Measurements from ENCODE around the gene WDR70.
"Not testable (repeated sequence)": the region's sequence is repeated elsewhere in the genome, so short reads cannot be mapped to it uniquely, and the experiment has no call there.

WDR70 gene

DNA sequence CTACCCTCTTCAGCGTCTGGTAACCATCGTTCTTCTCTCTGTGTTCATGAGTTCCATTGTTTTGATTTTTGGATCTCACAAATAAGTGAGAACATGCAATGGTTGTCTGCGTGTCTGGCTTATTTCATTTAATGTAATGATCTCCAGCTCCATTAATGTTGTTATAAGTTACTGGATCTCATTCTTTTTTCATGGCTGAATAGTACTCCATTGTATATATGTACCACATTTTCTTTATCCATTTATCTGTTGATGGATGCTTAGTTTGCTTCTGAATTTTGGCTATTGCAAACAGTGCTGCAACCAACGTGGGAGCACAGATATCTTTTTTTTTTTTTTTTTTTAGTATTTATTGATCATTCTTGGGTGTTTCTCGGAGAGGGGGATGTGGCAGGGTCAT lies 139.2 kb downstream of the WDR70 start:
- not testable (repeated sequence) for DNase-seq

DNA sequence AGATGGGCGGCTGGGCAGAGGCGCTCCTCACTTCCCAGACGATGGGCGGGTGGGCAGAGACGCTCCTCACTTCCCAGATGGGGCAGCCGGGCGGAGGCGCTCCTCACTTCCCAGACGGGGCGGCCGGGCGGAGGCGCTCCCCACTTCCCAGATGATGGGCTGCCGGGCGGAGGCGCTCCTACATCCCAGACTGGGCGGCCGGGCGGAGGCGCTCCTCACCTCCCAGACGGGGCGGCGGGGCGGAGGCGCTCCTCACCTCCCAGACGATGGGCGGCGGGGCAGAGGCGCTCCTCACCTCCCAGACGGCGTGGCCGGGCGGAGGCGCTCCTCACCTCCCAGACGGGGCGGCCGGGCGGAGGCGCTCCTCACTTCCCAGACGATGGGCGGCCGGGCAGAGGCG lies 140.2 kb downstream of the WDR70 start:
- no peak for DNase-seq

DNA sequence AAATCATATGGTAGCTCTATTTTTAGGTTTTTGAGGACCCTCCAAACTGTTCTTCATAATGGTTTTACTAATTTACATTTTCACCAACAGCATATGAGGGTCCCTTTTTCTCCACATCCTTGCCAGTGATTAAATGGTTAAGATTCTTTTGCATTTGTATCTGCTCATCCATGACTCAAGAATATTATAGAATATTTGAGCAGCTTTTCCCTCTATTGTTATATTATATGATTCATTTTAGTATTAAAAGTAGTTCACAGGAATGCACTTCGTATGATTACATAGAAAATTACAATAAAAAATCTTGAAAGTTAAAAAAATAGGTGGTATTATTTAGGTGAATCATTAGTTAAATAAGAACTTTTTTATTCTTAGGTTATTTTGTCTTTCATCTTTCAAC lies 140.7 kb downstream of the WDR70 start:
- no peak for DNase-seq

GRCh38 chr5:37520811-37521210 lies 141.7 kb downstream of the WDR70 start:
- DNase-seq: no peak

DNA sequence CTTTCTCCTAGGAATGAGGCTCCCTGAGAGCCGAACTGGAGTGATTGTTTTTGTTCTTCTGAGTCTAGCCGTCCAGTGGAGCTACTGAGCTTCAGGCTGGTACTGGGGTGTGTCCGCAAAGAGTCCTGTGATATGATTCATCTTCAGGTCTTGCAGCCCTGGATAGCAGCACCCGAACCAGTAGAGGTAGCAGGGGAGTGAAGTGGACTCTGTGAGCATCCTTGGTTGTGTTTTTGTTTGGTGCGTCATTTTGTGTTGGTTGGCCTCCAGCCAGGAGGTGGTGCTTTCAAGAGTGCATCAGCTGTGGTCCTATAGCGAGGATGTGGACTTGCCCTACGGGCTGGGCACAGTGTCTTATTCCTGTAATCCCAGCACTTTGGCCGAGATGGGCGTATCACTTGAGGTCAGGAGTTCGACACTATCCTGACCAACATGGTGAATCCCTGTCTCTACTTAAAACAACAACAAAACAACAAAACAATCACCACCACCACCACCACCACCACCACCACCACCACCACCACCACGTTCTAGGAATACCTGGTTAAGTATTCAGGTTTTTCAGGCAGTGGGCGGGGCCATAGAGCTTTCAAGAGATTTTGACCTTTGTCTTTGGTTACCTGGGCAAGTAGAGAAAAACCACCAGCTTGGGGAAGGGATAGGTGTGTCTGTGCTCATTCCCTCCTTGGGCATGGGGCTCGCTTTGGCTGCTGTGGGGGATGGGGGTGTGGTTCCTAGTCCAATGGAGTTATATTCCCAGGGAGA lies 154.0 kb downstream of the WDR70 start:
- DNase-seq: no peak

GRCh38 chr5:37533851-37534250 lies 154.7 kb downstream of the WDR70 start:
- no peak for DNase-seq

DNA sequence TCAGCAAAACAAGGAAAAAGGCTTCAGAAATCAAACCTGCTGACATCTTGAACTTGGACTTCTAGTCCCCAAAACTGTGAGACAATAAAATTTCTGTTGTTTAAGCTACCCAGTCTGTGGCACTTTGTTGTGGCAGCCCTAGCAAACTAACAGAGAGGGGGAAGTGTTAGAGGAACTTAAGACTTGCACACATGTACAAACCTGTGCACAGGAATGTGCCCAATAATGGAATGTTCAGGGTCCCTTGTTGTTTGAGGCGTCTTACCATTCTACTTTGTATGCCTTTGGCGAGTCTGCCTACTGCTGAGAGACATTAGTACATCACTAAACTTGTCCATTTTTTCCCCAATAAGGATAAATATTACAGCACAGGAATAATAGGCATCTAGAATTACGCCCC lies 160.3 kb downstream of the WDR70 start:
- DNase-seq: no peak

DNA sequence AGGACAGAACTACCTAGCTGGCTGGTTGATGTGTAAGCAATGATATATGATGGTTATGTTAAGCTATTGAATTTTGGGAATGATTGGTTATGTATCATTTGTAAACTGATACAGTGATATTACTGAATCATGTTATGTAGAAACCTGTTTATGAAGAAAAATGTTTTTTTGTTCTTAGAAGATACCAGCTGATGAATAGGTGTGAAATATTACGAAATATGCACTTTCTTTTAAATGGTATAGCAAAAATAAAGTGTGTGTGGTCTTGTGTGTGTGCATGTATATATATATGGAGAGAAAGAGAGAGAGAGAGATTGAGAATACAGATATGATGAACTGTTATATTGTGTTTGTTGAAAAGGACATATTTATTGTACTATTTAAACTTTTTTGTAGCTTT lies 164.1 kb downstream of the WDR70 start:
- DNase-seq: no peak

DNA sequence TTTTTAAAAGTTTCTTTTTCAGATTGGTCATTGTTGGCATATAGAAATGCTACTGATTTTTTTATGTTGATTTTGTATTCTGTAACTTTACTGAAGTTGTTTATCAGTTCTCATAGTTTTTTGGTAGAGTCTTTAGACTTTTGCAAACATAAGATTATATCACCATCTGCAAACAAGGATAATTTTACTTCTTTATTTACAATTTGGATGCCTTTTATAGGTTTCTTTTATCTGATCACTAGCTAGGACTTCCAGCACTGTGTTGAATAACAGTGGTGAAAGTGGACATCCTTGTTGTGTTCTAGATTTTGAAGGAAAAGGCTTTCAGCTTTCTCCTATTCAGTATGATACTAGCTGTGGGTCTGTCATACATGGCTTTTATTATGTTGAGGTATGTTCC lies 170.3 kb downstream of the WDR70 start:
- DNase-seq: no peak

- DNase-seq: no peak
These were observed 173.0 kb downstream of the WDR70 start for GRCh38 chr5:37552161-37552560.

DNA sequence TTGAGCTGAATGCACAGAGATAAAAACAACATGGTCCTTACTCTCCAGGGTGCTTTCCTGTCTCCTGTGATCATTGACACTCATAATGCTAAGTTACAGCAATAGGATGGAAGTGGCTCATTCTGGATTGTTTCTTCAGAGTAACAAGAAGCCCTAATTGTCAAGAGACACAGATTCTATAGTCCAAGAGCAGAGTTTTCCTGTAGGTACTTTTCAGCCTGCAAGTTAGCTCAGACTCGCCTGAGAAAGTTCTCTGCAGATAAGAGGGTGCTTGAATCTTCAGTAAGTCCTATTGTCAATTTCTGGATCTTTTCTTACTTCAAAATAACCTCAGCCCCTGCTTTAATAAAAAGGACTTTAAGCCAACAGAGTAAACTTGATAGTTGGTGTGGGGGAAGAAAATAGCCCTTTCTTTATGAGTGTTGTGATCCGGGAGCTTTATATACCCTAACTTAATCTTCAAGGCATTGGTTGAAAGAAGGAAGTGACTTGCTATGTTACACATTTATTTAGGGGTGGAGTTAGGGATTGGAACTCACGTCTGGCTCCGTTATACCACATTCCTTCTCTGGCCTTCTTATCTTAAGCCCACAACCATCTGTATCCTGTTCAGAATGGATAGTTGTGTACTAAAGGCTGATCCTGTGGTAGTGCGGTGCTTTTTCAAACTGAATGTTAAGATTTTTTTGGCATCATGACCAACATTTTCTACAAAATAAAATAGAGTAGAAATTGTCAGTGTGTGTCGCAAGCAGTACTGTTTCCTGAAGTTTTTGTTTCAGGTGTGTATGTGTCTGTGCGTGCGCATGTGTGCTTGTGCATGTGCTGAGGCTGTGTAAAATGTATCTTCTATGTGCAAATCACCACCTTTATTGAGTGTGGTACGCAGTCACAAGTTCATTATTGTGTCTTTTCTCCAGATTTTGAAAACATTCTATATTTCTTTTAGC lies 173.9 kb downstream of the WDR70 start:
- DNase-seq: no peak

GRCh38 chr5:37553720-37554404 lies 174.7 kb downstream of the WDR70 start:
- no peak for DNase-seq

DNA sequence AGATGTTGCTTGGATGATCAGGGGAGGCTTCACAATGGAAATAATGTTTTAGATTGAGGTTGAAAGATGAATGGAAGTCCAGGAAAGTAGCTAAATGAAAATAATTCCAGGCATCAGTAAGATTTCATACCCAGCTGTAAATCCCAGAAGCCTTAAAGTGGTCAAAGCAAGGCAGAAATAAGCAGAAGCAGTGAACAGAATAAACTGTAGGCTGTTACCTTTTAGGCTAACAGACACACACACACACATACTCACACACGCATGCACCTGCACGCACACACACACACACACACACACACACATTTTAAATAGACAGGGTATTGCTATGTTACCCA lies 175.3 kb downstream of the WDR70 start:
- DNase-seq: no peak

GRCh38 chr5:37554938-37555337 lies 175.8 kb downstream of the WDR70 start:
- no peak for DNase-seq

DNA sequence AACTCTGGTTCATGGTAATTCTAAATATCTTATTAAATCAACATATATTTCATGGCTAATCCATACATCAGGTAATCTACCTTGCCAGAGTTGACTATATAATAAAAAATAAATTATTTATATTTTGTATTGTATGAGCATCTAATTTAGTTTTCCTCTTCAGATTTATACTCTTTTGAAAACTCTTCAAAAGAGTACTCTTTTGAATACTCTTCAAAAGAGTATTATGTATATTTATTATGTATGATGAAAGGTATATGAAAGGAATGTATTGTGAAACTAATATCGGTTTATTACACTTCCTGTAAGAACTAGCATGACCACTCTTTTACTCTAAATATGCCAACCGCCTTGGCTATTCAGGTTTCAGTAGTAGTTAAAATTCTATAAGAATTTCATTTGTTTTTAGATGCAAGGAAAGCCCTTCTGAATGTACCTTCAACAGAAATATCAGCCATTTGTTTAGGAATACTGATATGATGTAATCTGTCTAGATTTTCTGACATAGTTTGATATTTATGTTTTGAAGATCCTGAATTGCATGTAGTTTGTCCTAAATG lies 178.7 kb downstream of the WDR70 start:
- DNase-seq: no peak

DNA sequence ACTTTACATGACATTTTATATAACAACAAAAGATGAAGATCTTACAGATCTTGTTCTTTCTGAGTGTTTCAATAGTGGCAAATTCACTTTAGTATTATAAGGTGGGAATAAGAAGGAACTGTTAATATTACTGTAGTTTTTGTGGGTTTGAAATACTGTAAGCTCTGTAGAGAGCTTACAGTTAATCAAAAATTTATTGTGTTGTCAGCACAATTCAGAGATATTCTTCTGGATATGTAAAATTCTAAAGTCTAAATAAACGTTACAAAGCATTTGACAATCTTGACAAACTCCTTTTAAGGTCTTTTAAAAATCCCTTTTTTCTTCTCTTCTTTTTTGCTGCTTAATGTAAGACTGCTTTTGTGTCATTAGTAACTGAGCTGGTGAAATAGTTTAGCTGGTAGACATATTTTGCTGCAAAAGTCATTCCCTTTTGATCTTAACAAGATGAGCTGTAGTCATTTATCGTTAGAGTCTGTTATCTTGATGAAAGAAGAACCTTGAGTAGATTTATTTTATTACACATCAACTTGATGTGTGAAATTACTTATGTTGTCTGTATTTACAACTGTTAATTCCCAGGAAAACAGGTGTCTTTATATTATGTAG lies 186.0 kb downstream of the WDR70 start:
- no peak for DNase-seq

GRCh38 chr5:37567566-37567965 lies 188.4 kb downstream of the WDR70 start:
- no peak for DNase-seq

DNA sequence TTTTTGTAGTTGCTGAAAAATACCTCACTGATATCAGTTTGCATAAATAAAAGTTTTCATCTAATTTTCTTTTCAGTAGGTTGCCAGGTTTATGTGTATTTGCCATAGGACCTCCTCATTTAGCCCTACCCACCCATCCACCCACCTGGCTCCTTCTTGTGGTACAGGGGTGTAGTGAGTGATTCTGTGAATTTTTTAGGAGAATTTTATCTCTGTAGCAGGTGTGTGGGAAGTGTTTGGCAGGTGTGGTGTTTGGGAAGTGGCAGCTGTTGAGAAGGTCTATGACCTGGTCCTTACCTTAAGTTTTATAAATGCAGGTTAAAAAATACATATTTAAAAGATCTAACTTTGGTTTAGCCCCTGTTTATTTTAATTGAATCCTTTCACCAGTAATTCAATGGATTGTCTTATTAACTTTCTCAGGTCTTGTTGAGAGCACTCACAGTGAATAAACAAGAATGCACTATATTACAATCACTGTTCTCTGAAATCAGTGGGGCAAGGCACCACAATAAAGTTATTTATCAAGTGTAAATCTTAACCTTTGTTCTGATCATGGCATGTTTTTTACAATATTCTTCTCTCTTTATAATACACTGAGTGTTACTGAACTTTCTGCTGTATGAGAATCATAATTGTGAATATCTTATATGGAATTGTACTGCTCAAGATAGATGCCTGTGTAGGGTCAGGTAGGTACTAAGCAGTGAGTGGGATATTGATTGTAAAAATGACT lies 189.1 kb downstream of the WDR70 start:
- no peak for DNase-seq

GRCh38 chr5:37568893-37569292 lies 189.8 kb downstream of the WDR70 start:
- DNase-seq: no peak

DNA sequence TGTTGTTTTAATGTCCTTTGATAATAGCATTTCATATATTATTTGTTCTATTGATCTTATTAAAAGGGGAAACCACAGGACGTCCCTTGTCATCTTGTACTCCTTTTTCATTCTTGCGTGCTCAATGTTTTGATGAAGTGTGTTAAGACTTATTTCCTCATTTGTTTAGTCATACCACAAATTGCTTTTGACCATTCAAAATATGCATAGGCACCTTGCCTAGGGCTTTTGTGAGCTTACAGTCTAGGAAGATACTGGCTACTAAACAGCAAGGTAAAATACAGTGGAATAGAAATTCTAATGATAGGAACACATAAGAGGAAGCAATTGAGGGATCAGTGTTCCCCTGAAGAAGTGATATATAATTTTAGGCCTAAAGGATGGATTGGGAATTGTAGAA lies 190.3 kb downstream of the WDR70 start:
- DNase-seq: no peak

DNA sequence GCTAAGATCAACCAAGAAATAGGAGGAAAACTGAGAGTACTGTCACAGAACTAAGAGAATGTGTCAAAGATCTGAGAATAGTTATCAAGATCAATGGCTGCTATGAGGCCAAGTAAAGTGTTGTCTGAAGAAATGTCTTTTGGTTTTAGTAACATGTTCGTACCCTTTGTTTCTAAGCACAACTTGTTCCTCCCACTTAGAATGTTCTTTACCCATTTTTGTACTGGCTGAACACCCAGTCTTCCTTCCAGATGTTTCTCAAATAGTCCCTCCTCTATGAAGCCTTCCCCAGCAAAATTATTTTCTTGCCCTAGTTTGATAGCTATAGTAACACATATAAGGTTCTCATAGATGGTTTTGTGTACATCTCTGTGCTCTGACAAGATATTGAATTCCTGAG lies 191.5 kb downstream of the WDR70 start:
- DNase-seq: no peak

DNA sequence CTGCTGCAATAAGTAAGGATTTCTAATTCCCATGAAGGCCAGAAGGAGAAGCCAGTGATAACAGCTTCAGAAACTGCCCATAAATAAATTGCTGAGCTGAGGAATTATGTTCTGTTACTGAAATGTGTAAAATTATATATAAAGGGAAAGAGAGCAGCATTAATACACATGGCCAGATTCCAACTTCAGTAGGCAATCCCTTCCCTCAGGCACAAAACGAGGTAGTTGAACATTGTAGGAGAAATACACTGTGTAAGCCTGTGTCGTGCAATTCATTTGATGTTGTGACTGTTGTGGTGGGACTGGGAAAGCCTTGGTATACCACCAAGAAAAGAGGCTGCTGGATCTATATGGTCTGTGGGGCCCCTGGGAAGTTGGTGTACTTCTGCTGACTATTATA lies 192.9 kb downstream of the WDR70 start:
- DNase-seq: no peak
